Breast epithelium (tissue), 4 donors: ENCODE measurements around the gene GPR108. TPM values are rescaled to one million over a fixed set of nuclear protein-coding genes. Genes with fewer than 3 reads are reported as not detected.
"Not testable (repeated sequence)": the region's sequence is repeated elsewhere in the genome, so short reads cannot be mapped to it uniquely, and the experiment has no call there.

Experiments
- DNase-seq, 2 donors: peaks; one replicate each; pipeline ENCODE4 v3.0.0-alpha.2; 2019; ENCODE audit warnings: low spot score in 2 of 2
- H3K27ac ChIP-seq, 2 donors: fragments of 200-600 bp; sonication (generic) in 1 of 2; one replicate each; pipeline ENCODE4 v1.5.1; 2016 to 2019; ENCODE audit warnings: mild to moderate bottlenecking in 1 of 2
- H3K27me3 ChIP-seq, 2 donors: fragments of 200-600 bp; sonication (generic) in 1 of 2; one replicate each; pipeline versions ENCODE4 v1.5.1 to v1.6.0; 2017 to 2019; ENCODE audit warnings: control low read depth in 1 of 2, mild to moderate bottlenecking in 1 of 2
- H3K36me3 ChIP-seq: fragments of 200-600 bp; one replicate; pipeline ENCODE4 v1.5.1; 2019
- H3K4me1 ChIP-seq, 2 donors: fragments of 200-600 bp; sonication (generic); one replicate each; pipeline ENCODE4 v1.5.1; 2016 to 2019; ENCODE audit warnings: control low read depth in 1 of 2
- H3K4me3 ChIP-seq, 3 donors: fragments of 200-600 bp; sonication (generic); 1 replicate in 2 of 3; 2 replicates in 1 of 3; pipeline ENCODE4 v1.5.1; 2016 to 2019; ENCODE audit warnings: mild to moderate bottlenecking in 3 of 3, moderate library complexity in 2 of 3
- H3K9me3 ChIP-seq, 2 donors: fragments of 200-600 bp; sonication (generic) in 1 of 2; one replicate each; pipeline ENCODE4 v1.5.1; 2016 to 2019; ENCODE audit warnings: control low read depth in 1 of 2
- CTCF ChIP-seq, 3 donors: fragments of 450-650 bp; IDR thresholded peaks; one replicate each; pipeline ENCODE4 v1.5.1; 2016 to 2017; ENCODE audit warnings: antibody characterized with exemption in 3 of 3, mild to moderate bottlenecking in 3 of 3, moderate library complexity in 3 of 3
- POLR2A ChIP-seq: fragments of 450-650 bp; IDR thresholded peaks from one replicate; pipeline ENCODE4 v1.6.1; 2016; ENCODE audit warnings: antibody characterized with exemption, mild to moderate bottlenecking, moderate library complexity
- POLR2AphosphoS5 ChIP-seq, 3 donors: sonication (generic); formaldehyde crosslinking; IDR thresholded peaks; one replicate each; pipeline ENCODE4 v1.6.1; 2017; ENCODE audit warnings: antibody characterized with exemption in 3 of 3
- intact Hi-C: fragments of 100-400 bp; cut with DNase I; formaldehyde crosslinking; loops from one replicate; pipeline ENCODE4 v1.15.1; 2023; ENCODE audit warnings: low total_unique reads
- total RNA-seq, 3 donors: library from RNA; depleted of rRNA; stranded (reverse); fragments of >200 nt; gene quantifications; one replicate each; pipeline ENCODE4 v1.1.0, GENCODE V29; 2016

The GPR108 gene
- total RNA-seq, 3 donors from 2014 or later, result 62.9 to 98.1 (median 78.0) TPM

GRCh38 chr19:6750062-6750461, 12.7 kb upstream of the GPR108 start:
- Histone ChIP-seq H3K9me3 (no peaks in the 10 kb centered on the region), H3K4me3 (no peak overlapping the region), H3K36me3 (no peaks in the 10 kb centered on the region), H3K27me3 (no peaks in the 10 kb centered on the region), H3K4me1 (peaks cover 4 to 5% of the 10 kb centered on the region in 2 donors), H3K27ac (peak overlapping the region in 1 of 2 donors; percentile 58)
- DNase-seq, result no peak
- intact Hi-C loops, result no loop called here
- TF ChIP-seq POLR2A (no peak), POLR2AphosphoS5 (IDR thresholded peaks at IDR 0.05) (no peak), CTCF (IDR thresholded peaks at IDR 0.05) (no peak)

- H3K4me3 ChIP-seq, H3K27ac ChIP-seq, H3K9me3 ChIP-seq, DNase-seq, H3K27me3 ChIP-seq, H3K36me3 ChIP-seq: not testable (repeated sequence)
- intact Hi-C loops, result loop anchor here (5.0 to 10.0 kb wide), 2 partner anchors 836 to 1054 kb away; partner anchors contain the start of genes CAPS and RPL36
- peaks cover 10 to 17% of the 10 kb centered on the region in 2 donors for H3K4me1 ChIP-seq
Observed at GRCh38 chr19:6748543-6748942, 11.2 kb upstream of the GPR108 start.

GRCh38 chr19:6745965-6746364, 8.6 kb upstream of the GPR108 start:
- no peak for DNase-seq
- Histone ChIP-seq H3K4me1 (peaks cover 10 to 17% of the 10 kb centered on the region in 2 donors), H3K4me3 (no peak overlapping the region), H3K27me3 (no peaks in the 10 kb centered on the region), H3K27ac (peak overlapping the region; percentile 30 to 70), H3K36me3 (no peaks in the 10 kb centered on the region), H3K9me3 (no peaks in the 10 kb centered on the region)
- TF ChIP-seq POLR2AphosphoS5 (IDR thresholded peaks at IDR 0.05), result no peak
- no peak for TF ChIP-seq POLR2A
- no peak for TF ChIP-seq CTCF (IDR thresholded peaks at IDR 0.05)
- intact Hi-C loops, result loop anchor here (5.0 to 10.0 kb wide), 2 partner anchors 834 to 1051 kb away; partner anchors contain the start of genes CAPS and RPL36

GRCh38 chr19:6744381-6745301, 7.3 kb upstream of the GPR108 start:
- intact Hi-C loops, result loop anchor here (5.0 to 10.0 kb wide), 2 partner anchors 832 to 1050 kb away; partner anchors contain the start of genes CAPS and RPL36
- peak overlapping the region; percentile 17 to 53 (median 22) for H3K4me3 ChIP-seq

More at GRCh38 chr19:6744381-6745301, 7.3 kb upstream of the GPR108 start:
- Histone ChIP-seq H3K36me3 (no peaks in the 10 kb centered on the region), H3K4me1 (peaks cover 10 to 17% of the 10 kb centered on the region in 2 donors), H3K27ac (peak overlapping the region; percentile 70 to 83), H3K9me3 (no peaks in the 10 kb centered on the region), H3K27me3 (no peaks in the 10 kb centered on the region)
- DNase-seq, result peak; percentile 80 to 93
- peak in 1 of 3 donors; percentile 16 for TF ChIP-seq CTCF (IDR thresholded peaks at IDR 0.05)
- no peak for TF ChIP-seq POLR2A
- peak; percentile 32 to 59 (median 50) for TF ChIP-seq POLR2AphosphoS5 (IDR thresholded peaks at IDR 0.05)
